Measurements from ENCODE around the gene GABPB1.

DNA sequence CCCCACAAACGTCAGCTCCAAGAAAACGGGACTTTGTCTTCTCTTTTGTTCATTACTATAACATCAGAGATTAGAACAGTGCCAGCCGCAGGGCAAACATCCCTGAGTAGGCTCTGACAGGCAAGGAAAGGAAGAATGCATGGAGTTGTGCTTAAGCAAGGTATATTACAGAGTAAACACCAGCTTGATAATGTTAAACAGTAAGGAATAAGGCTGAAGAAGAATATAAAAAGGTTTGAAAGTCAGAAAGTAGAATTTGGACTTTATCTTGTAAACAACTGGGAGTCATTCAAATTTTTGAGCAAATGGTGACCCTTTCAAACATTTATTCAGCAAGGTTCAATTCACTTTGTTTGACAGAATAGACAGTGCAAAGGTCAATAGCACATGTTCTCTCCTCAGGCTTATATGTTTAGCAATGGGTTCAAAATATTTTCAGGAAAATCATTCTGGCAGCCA, 11.0 kb downstream of the GABPB1 start:
- no peak for TF ChIP-seq JUND (IDR thresholded peaks at IDR 0.05)
- TF ChIP-seq, protein P1, sequence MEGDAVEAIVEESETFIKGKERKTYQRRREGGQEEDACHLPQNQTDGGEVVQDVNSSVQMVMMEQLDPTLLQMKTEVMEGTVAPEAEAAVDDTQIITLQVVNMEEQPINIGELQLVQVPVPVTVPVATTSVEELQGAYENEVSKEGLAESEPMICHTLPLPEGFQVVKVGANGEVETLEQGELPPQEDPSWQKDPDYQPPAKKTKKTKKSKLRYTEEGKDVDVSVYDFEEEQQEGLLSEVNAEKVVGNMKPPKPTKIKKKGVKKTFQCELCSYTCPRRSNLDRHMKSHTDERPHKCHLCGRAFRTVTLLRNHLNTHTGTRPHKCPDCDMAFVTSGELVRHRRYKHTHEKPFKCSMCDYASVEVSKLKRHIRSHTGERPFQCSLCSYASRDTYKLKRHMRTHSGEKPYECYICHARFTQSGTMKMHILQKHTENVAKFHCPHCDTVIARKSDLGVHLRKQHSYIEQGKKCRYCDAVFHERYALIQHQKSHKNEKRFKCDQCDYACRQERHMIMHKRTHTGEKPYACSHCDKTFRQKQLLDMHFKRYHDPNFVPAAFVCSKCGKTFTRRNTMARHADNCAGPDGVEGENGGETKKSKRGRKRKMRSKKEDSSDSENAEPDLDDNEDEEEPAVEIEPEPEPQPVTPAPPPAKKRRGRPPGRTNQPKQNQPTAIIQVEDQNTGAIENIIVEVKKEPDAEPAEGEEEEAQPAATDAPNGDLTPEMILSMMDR (IDR thresholded peaks at IDR 0.05): no peak
- TF ChIP-seq NFIC (IDR thresholded peaks at IDR 0.05; ENCODE audit: borderline replicate concordance): no peak
- no peak for TF ChIP-seq RCOR1 (IDR thresholded peaks at IDR 0.05; ENCODE audit: low read length)
